Activated CD4-positive, CD25-positive, alpha-beta regulatory T cell treated with anti-CD3 and anti-CD28 coated beads, Interleukin-2, amount 50 U/mL, for 24 hours (primary cell): ENCODE data around the gene TLCD1.
"Not testable (repeated sequence)": the region's sequence is repeated elsewhere in the genome, so short reads cannot be mapped to it uniquely, and the experiment has no call there.

Experiments
- ATAC-seq, 2 donors: fragments of 150-1000 bp; cut with Tn5 transposase; one replicate each; pipeline ENCODE4 v1.10.0; 2021; ENCODE audit warnings: mild to moderate bottlenecking in 1 of 2, moderate library complexity in 1 of 2

Gene TLCD1

DNA sequence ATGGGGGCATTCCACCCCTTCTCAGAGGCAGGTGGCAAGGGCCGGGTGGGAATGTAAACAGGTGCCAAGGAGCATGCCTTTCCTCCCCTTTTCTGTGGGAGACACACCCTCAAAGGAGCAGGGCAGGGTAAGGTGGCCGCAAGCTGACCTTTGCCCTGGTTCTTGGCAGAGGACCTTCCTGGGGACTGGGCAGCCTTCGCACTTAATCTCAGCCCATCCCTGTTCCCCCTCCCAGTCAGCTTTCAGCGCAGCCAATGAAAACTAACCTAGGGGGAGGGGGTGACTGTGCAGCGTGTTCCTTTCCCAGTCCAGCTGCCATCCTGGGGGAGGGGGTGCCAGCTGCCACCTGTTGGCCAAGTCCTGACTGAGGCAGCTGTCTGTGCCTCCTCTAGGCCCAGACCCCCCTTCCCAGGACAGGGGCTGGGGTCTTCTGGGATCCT lies 20.6 kb upstream of the TLCD1 start:
- ATAC-seq, result no peak

- ATAC-seq, result no peak
These were observed 19.9 kb upstream of the TLCD1 start for GRCh38 chr17:28745786-28746411.

GRCh38 chr17:28744972-28745785 lies 19.1 kb upstream of the TLCD1 start:
- ATAC-seq, result no peak

DNA sequence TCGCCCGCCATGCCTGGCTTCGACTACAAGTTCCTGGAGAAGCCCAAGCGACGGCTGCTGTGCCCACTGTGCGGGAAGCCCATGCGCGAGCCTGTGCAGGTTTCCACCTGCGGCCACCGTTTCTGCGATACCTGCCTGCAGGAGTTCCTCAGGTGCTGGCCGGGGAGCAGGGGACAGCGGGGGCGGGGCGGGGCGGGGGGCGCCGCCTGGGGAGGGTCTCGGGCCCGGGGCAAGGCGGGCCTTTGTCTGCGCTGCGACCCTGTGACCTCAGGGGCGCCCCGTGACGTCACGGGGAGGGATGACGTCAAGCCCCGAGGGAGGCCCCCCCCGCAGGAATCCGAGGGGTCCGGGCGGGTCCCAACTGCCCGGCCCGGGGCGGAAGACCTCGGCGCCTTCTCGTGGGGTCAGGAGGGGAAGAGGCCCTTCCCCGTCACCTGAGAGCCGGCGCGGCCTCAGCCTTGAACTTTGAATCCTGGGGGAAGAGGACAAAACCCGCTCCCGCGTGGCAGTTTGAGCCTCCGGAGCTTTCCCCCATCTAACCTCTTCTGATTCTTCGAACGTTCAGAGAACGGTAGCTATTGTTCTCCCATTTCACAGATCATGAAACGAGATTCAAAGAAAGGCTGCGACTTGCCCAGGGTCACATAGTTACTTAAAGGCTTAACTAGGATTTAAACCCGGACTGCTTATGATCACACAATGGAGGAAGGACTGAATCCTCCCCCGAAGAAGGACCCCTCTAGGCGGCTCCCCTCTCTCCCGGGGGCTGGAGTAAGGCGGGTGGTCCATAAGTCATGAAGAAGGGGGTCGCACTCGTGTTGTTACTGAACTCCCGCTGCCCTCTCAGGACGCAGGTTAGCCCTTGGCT lies 18.3 kb upstream of the TLCD1 start:
- ATAC-seq, result peak; percentile 27 to 28

DNA sequence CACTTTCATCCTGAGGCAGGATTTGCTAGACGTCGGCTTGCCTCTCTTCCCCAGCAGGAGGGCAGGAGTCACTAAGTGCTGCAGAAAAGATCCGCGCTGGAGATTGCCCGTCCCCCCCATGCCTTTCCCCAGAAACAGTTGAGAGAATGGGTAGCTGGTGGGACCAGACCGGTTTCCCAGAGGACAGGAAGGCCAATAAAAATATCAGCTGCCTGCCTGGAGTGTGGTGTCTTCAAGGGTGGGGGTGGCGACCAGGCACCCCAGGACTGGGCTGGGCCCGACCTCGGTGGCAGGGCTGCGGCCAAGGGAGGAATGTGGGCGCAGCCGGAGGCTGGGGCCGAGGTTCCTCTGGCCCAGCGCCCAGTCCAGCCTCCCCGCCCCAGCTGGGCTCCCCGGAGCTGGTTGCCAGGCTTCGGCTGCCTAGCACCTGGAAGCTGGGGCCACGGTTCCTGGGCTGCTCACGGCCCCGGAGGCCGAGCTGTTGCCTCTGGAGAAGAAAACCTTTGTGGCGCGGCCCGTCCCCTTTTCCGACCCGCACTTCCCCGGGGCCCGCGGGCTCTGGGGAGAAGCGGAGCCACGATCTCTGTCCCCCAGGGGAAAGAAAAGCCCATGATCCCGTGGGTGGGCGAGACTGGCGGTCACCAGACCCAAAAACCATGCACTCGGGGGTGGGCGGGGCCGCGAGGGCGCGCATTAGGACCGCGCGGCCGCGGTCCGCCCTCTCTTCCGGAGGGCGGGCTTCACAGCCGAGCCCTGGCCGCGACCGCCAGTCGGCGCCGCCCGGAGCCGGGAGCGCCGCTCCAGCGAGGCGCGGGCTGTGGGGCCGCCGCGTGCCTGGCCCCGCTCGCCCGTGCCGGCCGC lies 17.4 kb upstream of the TLCD1 start, which contains the start of gene TRAF4:
Gene TRAF4 (plus strand): TSS at position 769 of the 861 bp plus-strand sequence. CDS start 102 bp downstream, outside the sequence.
- ATAC-seq, result peak; percentile 90 to 91

GRCh38 chr17:28741358-28742349 lies 15.6 kb upstream of the TLCD1 start:
- no peak for ATAC-seq

- ATAC-seq, result no peak
These were observed 14.6 kb upstream of the TLCD1 start for GRCh38 chr17:28740406-28741357.

DNA sequence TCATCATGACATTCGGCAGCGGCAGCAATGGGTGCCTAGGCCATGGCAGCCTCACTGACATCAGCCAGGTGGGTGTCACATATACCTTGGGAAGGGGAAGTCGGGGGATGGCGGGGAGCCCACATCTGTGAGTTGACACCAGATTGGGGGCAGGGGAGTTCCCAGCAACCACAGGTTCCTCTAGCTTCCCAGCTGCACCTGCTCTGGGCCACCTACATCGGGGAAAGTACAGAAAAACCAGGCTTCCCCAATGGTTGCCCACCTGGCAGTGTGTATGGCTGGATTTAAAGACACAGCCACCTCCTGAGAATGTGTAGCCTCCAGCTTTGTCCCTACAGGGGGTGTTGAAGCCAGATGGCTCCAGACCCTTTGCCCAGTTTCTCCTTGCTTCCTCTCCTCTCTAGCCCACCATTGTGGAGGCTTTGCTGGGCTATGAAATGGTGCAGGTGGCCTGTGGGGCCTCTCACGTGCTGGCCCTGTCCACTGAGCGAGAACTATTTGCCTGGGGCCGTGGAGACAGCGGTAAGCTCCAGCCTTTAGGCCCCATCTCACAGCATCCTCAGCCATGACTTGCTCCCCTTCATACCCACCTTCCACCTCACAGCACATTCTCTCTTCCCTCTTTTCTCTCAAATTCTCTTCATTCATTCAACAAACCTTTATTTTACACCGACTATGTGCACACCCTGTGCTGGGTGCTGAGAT lies 12.8 kb upstream of the TLCD1 start:
- ATAC-seq, result peak; percentile 60 to 66

GRCh38 chr17:28737770-28738679 lies 12.0 kb upstream of the TLCD1 start:
- ATAC-seq, result peak in 1 of 2 donors; percentile 14

DNA sequence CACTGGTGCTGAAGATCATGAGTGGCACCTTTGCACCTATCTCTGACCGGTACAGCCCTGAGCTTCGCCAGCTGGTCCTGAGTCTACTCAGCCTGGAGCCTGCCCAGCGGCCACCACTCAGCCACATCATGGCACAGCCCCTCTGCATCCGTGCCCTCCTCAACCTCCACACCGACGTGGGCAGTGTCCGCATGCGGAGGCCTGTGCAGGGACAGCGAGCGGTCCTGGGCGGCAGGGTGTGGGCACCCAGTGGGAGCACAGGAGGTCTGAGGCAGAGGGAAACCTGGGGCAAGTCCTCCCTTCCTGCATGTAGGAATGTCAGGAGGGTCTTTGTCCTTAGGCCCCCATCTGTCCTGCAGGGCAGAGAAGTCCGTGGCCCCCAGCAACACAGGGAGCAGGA lies 11.3 kb upstream of the TLCD1 start:
- no peak for ATAC-seq

DNA sequence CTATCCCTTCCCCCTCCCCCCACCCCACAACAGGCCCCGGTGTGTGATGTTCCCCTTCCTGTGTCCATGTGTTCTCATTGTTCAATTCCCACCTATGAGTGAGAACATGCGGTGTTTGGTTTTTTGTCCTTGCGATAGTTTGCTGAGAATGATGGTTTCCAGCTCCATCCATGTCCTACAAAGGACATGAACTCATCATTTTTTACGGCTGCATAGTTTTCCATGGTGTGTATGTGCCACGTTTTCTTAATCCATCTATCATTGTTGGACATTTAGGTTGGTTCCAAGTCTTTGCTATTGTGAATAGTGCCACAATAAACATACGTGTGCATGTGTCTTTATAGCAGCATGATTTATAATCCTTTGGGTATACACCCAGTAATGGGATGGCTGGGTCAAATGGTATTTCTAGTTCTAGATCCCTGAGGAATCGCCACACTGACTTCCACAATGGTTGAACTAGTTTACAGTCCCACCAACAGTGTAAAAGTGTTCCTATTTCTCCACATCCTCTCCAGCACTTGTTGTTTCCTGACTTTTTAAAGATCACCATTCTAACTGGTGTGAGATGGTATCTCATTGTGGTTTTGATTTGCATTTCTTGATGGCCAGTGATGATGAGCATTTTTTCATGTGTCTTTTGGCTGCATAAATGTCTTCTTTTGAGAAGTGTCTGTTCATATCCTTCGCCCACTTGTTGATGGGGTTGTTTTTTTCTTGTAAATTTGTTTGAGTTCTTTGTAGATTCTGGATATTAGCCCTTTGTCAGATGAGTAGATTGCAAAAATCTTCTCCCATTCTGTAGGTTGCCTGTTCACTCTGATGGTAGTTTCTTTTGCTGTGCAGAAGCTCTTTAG lies 10.1 kb upstream of the TLCD1 start:
- not testable (repeated sequence) for ATAC-seq

- ATAC-seq, result no peak
These were observed 9.2 kb upstream of the TLCD1 start for GRCh38 chr17:28735242-28735722.

GRCh38 chr17:28734712-28735241 lies 8.7 kb upstream of the TLCD1 start:
- ATAC-seq, result no peak

GRCh38 chr17:28733346-28733745 lies 7.3 kb upstream of the TLCD1 start:
- no peak for ATAC-seq

DNA sequence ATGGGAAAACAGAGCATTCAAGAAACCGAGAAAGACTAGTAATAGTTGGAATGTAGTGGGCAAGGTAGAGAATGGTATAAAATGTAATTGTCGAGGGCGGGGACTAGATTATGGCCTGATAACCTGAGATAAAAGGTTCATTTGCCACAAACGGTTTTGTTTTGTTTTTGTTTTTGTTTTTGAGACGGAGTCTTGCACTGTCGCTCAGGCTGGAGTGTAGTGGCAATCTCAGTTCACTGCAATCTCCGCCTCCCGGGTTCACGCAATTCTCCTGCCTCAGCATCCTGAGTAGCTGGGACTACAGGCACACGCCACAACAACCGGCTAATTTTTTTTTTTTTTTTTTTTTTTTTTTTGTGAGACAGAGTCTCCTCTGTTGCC lies 3.9 kb upstream of the TLCD1 start:
- ATAC-seq, result no peak
